BLaER1 treated with 17β-estradiol and CSF1 and Interleukin-3, amounts not matched to agents 10 nM and 100 nM (cell line): ENCODE results near the gene OSBP2.

Experiments used
- H3K27ac ChIP-seq, 11 experiments: shearing (Covaris generic); formaldehyde crosslinking; 2 replicates each; pipeline ENCODE4 v1.8.1; 2022
- H3K27me3 ChIP-seq, 11 experiments: shearing (Covaris generic); formaldehyde crosslinking; 2 replicates each; pipeline ENCODE4 v1.8.1; 2022
- H3K36me3 ChIP-seq, 11 experiments: shearing (Covaris generic); formaldehyde crosslinking; 2 replicates each; pipeline ENCODE4 v1.8.1; 2022
- H3K4me1 ChIP-seq, 10 experiments: shearing (Covaris generic); formaldehyde crosslinking; 2 replicates each; pipeline ENCODE4 v1.8.1; 2022
- H3K4me2 ChIP-seq, 11 experiments: shearing (Covaris generic); formaldehyde crosslinking; 2 replicates each; pipeline ENCODE4 v1.8.1; 2022
- H3K4me3 ChIP-seq, 10 experiments: shearing (Covaris generic); formaldehyde crosslinking; 2 replicates each; pipeline ENCODE4 v1.8.1; 2022
- H3K9ac ChIP-seq, 11 experiments: shearing (Covaris generic); formaldehyde crosslinking; 2 replicates each; pipeline ENCODE4 v1.8.1; 2022
- H3K9me3 ChIP-seq, 11 experiments: shearing (Covaris generic); formaldehyde crosslinking; replicated peaks in 1 of 11; 2 replicates each; pipeline ENCODE4 v1.8.1; 2022
- H4K20me1 ChIP-seq, 11 experiments: shearing (Covaris generic); formaldehyde crosslinking; 2 replicates each; pipeline ENCODE4 v1.8.1; 2022
- Cebpa-rat ChIP-seq, 11 experiments: shearing (Covaris generic); IDR thresholded peaks; 2 replicates each; pipeline ENCODE4 v1.8.1; 2022

The OSBP2 gene

DNA sequence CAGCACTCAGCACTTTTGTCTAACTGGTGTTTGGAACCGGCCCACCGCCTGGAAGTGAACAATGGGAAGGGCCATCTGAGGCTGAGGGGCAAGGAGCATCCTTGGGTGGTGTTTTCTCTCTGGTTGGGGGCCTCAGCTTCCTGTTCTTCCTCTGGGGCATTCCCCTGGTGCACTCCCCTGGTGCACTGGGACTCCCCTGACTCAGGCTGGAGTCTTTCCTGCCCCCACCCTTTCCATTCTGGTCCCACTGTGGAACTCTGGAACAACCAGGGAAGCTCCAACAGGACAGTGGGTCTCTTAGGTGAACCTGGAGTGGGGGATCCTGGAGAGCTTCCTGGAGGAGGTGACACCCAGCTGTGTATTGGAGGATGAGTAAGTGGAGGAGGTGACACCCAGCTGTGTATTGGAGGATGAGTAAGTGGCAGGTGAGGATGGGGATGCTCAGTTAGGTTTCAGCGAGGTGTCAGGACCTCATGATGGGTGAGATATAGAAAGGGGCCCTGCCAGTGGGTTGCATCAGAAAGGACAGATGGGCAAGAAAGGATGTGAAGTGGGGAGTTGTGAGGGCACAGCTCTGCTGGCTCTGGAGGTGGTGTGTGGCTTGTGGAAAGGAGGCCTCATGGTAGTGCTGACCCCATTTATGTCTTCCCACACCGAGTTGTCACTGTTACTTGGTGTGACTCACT is 132.1 kb downstream of the OSBP2 start:
- H3K36me3 ChIP-seq, result no peaks in the 10 kb centered on the region
- no peaks in the 10 kb centered on the region for H3K9me3 ChIP-seq
- peaks cover 0 to 13% (median 0%) of the 10 kb centered on the region in 11 experiments; a peak in 5 of 22 replicates for H3K27me3 ChIP-seq
- H4K20me1 ChIP-seq, result peaks cover 0 to 7% (median 0%) of the 10 kb centered on the region in 11 experiments; a peak in 1 of 22 replicates
- H3K27ac ChIP-seq, result no peak overlapping the region
- no peak overlapping the region; a peak in 1 of 22 replicates for H3K4me2 ChIP-seq
- no peak for TF ChIP-seq Cebpa-rat (IDR thresholded peaks at IDR 0.05)
- peaks cover 0 to 5% (median 0%) of the 10 kb centered on the region in 10 experiments; a peak in 1 of 20 replicates for H3K4me1 ChIP-seq
- H3K9ac ChIP-seq, result no peak overlapping the region
- no peak overlapping the region for H3K4me3 ChIP-seq

DNA sequence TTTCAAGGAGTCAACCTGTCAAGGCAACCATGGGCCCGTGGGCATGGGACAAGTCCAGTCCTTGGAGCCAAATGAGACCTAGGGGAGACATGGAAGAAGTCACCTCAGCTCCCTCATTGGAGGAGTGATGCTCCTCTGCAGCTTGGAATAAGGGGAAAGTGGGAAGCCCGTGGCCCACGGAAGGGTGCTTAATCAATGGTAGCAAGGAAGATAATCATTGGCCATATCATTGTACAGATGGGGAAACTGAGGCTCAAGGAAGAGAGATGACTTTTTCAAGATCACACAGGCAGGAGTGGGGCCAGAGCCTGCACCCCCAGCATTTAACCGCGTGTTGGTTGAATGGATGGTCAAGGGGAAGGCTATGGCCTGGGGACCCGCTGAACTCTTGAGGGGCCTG is 133.0 kb downstream of the OSBP2 start:
- Histone ChIP-seq H4K20me1 (peaks cover 0 to under 1% (median 0%) of the 10 kb centered on the region in 11 experiments; a peak in 1 of 22 replicates), H3K36me3 (no peaks in the 10 kb centered on the region), H3K27me3 (peaks cover 0 to 8% (median 0%) of the 10 kb centered on the region in 11 experiments; a peak in 5 of 22 replicates), H3K4me3 (no peak overlapping the region), H3K9ac (no peak overlapping the region), H3K27ac (no peak overlapping the region), H3K4me1 (peaks cover 0 to 5% (median 0%) of the 10 kb centered on the region in 10 experiments; a peak in 1 of 20 replicates), H3K9me3 (no peaks in the 10 kb centered on the region), H3K4me2 (no peak overlapping the region)
- TF ChIP-seq Cebpa-rat (IDR thresholded peaks at IDR 0.05), result no peak

DNA sequence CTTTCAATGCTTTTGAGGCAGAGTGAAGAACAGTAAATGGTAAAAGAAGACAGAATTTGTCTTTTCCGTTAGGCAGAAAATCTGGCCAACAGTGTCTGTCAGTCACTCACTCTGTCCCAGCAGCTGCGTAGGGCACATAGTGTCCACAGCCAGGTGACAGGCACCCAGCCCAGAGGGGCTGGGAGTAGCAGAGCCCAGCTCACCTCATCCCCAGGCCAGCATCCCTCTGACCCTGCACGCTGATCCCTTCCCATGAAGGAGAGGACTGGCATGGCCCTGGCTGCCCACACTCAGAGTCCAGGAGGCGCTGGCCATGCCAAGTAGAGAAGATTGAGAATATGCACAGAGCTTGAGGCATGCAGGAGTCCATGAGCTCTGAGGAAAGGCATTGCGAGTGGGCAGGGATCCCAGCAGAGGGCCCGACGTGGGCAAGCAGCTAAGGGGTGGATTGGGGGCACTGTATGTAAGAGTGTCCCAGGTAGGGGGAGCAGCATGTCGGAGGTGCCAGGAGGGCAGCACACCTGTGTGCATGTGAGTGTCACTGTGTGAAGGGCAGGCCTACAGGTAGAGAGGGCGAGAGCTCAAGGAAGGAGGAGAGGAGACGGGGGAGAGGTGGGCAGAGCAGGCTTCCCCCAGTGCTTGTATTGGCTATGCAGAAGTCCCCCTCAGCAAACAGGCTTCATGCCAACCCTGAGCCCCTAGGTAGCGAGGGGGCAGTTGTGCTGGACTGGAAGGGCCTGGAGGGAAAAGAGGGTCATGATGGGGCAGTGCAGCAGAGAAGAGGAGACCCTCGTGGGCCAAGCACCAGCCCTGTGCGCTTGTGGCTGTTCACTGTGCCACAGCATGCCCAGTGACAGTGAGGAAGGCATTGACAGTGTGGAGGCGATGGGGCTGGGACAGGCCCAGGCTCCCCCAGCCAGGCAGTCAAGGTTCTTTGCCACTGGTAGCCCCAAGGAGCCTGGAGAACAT is 133.8 kb downstream of the OSBP2 start:
- no peaks in the 10 kb centered on the region for H3K9me3 ChIP-seq
- H3K4me2 ChIP-seq, result no peak overlapping the region
- H3K4me1 ChIP-seq, result peaks cover 0 to 5% (median 0%) of the 10 kb centered on the region in 10 experiments; a peak in 1 of 20 replicates
- no peak overlapping the region for H3K9ac ChIP-seq
- no peak overlapping the region for H3K4me3 ChIP-seq
- no peaks in the 10 kb centered on the region for H3K36me3 ChIP-seq
- TF ChIP-seq Cebpa-rat (IDR thresholded peaks at IDR 0.05), result no peak
- H3K27ac ChIP-seq, result no peak overlapping the region
- no peaks in the 10 kb centered on the region; a peak in 1 of 22 replicates for H3K27me3 ChIP-seq
- H4K20me1 ChIP-seq, result no peaks in the 10 kb centered on the region; a peak in 1 of 22 replicates

DNA sequence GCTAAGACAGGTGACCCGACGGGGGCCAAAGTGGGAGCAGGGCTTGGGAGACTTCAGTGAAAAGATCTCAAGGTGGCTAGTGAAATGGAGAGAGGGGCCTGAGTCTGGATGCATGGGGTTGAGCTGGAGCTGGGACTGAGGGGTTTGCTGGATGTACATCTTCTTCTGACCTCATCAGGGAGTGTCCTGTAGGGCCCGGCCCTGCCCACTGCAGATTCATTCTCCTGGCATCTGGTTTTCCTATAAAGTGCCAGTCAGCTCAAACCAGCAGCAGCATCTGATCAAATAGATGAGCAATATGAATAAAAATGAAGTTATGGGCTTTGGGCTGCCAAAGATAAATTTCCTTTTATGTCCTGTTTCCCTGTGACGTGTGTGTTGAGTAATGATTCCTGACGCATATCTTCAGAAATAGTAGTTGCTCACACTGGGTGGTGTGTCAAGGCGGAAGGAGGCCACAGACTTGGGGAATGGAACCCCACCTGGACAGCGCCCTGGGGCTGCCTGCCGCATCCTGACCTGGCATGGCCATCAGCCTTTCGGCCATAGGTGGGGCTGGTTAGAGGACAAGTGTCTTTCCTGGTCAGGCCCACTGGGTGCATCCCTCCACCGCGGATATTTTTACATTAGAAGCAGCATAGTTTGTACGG is 135.4 kb downstream of the OSBP2 start:
- no peak for TF ChIP-seq Cebpa-rat (IDR thresholded peaks at IDR 0.05)
- Histone ChIP-seq H3K4me3 (no peak overlapping the region), H3K27me3 (no peaks in the 10 kb centered on the region), H3K36me3 (no peaks in the 10 kb centered on the region), H3K9me3 (no peaks in the 10 kb centered on the region), H3K4me1 (peaks cover 0 to 5% (median 0%) of the 10 kb centered on the region in 10 experiments; a peak in 1 of 20 replicates), H3K27ac (no peak overlapping the region), H3K4me2 (no peak overlapping the region), H3K9ac (no peak overlapping the region), H4K20me1 (no peaks in the 10 kb centered on the region; a peak in 1 of 22 replicates)

DNA sequence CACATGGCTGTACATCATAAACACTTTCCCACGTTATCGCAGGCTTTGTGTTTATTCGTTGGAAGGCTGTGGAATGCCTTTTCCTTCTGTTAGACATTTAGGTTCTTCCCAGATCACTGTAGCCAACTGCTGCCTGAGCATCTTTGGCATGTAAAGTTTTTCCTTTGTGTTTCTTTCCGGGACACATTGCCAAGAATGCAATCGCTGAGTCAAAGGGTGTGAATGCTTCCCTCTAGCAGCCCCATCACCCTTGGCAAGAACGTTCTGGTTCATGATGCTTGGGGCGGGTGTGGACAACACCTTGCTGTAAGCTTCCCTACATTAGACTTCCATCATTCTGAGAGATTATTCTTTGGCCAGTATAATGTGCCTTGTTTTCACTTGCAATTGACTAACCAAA is 136.2 kb downstream of the OSBP2 start:
- Histone ChIP-seq H3K9ac (no peak overlapping the region), H3K27ac (no peak overlapping the region), H3K36me3 (no peaks in the 10 kb centered on the region), H4K20me1 (no peaks in the 10 kb centered on the region; a peak in 1 of 22 replicates), H3K4me3 (no peak overlapping the region), H3K4me2 (no peak overlapping the region), H3K9me3 (no peaks in the 10 kb centered on the region), H3K27me3 (no peaks in the 10 kb centered on the region), H3K4me1 (peaks cover 0 to 5% (median 0%) of the 10 kb centered on the region in 10 experiments; a peak in 1 of 20 replicates)
- TF ChIP-seq Cebpa-rat (IDR thresholded peaks at IDR 0.05), result no peak

DNA sequence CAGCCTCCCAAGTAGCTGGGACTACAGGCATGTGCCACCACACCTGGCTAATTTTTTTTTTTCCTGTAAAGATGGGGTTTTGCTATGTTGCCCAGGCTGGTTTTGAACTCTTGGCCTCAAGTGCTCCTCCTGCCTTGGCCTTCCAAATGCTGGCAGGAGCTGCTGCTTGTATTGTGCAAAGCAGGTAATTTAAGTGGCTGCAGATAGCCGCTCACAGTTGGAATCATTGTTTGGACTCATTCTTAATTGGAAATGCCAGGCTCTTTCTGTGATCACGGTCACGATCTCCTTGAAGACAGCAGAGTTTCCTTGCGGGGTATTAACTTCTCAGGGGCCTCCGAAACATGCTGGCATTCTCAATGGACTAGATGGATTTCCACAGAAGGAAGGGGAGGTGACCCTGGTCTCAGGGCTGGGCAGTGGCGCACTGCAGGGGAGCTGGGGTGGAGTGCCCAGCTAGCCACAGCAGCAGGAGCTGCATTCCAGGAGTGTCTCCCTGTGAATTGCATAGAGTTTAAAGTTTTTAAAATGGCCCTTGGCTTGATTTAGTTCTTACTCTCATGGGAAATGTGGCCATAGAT is 137.8 kb downstream of the OSBP2 start:
- no peaks in the 10 kb centered on the region for H3K27me3 ChIP-seq
- H3K4me1 ChIP-seq, result no peaks in the 10 kb centered on the region
- no peak overlapping the region for H3K9ac ChIP-seq
- H3K9me3 ChIP-seq, result peaks cover 0 to 4% (median 3%) of the 10 kb centered on the region in 11 experiments; a peak in 15 of 22 replicates
- no peaks in the 10 kb centered on the region; a peak in 1 of 22 replicates for H4K20me1 ChIP-seq
- no peak for TF ChIP-seq Cebpa-rat (IDR thresholded peaks at IDR 0.05)
- no peak overlapping the region for H3K4me3 ChIP-seq
- H3K27ac ChIP-seq, result no peak overlapping the region
- no peaks in the 10 kb centered on the region for H3K36me3 ChIP-seq
- H3K4me2 ChIP-seq, result no peak overlapping the region

DNA sequence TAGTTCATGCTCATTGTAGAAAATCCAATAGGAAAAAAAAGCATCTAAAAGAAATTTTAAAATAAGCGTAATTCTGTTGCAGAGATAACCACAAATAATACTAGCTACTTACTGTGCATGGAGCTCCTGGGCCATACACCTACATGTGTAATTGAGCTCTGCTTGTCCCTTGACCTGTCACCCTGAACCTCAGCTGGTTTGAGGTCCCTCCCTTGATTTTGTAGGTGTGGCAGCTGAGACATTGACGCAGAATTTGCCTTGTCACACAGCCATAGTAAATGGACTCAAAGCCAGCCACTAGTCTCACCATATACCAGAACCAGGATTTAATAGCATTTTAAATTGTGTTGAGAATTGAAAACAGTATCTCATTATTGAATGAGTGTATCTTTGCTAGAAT is 138.6 kb downstream of the OSBP2 start:
- H3K4me3 ChIP-seq, result no peak overlapping the region
- TF ChIP-seq Cebpa-rat (IDR thresholded peaks at IDR 0.05), result no peak
- no peaks in the 10 kb centered on the region for H3K27me3 ChIP-seq
- H3K9ac ChIP-seq, result no peak overlapping the region
- no peak overlapping the region for H3K4me2 ChIP-seq
- H3K36me3 ChIP-seq, result no peaks in the 10 kb centered on the region
- no peaks in the 10 kb centered on the region; a peak in 1 of 22 replicates for H4K20me1 ChIP-seq
- peaks cover 5 to 12% (median 11%) of the 10 kb centered on the region in 11 experiments for H3K9me3 ChIP-seq
- no peak overlapping the region for H3K27ac ChIP-seq
- H3K4me1 ChIP-seq, result no peaks in the 10 kb centered on the region

DNA sequence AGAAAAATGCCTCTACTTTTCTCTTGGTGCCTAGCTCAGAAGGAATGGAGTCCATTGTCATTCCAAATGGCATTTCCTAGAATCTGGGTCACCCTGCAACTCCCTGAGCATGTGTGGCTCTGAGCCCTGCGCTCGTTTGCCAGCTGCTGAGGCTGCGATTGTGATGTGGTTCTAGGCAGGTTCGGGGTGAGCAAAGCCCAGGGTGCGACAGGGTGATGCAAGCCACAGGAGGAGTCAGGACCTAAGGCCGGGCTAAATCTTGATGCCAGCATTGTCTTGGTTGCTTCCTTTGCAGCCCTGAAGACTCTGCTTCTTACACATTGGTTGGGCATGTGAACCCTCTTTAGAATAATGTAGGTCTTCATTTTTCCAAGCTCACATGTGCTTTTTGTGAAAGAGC is 142.9 kb downstream of the OSBP2 start:
- Histone ChIP-seq H3K4me1 (no peaks in the 10 kb centered on the region), H3K4me3 (no peak overlapping the region), H3K4me2 (no peak overlapping the region), H3K36me3 (no peaks in the 10 kb centered on the region), H4K20me1 (no peaks in the 10 kb centered on the region), H3K27me3 (no peaks in the 10 kb centered on the region), H3K27ac (no peak overlapping the region), H3K9me3 (peaks cover 7 to 15% (median 13%) of the 10 kb centered on the region in 11 experiments), H3K9ac (no peak overlapping the region)
- TF ChIP-seq Cebpa-rat (IDR thresholded peaks at IDR 0.05), result no peak
